Esophagus muscularis mucosa (tissue), 4 donors: Measurements from ENCODE around the gene MAGIX. TPM values are rescaled to one million over a fixed set of nuclear protein-coding genes. Genes with fewer than 3 reads are reported as not detected.

Experiments
- DNase-seq: peaks from one replicate; pipeline ENCODE4 v3.0.0-alpha.2; 2017; ENCODE audit errors: extremely low spot score
- H3K27ac ChIP-seq, 4 donors: fragments of 200-600 bp; sonication (generic); replicated peaks in 1 of 4; 1 replicate in 3 of 4; 2 replicates in 1 of 4; pipeline ENCODE4 v1.5.1; 2016 to 2019; ENCODE audit warnings: mild to moderate bottlenecking in 1 of 4
- H3K27me3 ChIP-seq, 4 donors: fragments of 200-600 bp; sonication (generic); one replicate each; pipeline versions ENCODE4 v1.5.1 to v1.6.0; 2016 to 2019
- H3K36me3 ChIP-seq, 4 donors: fragments of 200-600 bp; sonication (generic); one replicate each; pipeline ENCODE4 v1.5.1; 2016 to 2019
- H3K4me1 ChIP-seq, 4 donors: fragments of 200-600 bp; sonication (generic); one replicate each; pipeline ENCODE4 v1.5.1; 2016 to 2019
- H3K4me3 ChIP-seq, 4 donors: fragments of 200-600 bp; sonication (generic); 1 replicate in 2 of 4; 2 replicates in 2 of 4; pipeline ENCODE4 v1.5.1; 2016 to 2019; ENCODE audit warnings: mild to moderate bottlenecking in 4 of 4, moderate library complexity in 1 of 4
- H3K9me3 ChIP-seq, 4 donors: fragments of 200-600 bp; sonication (generic); 1 replicate in 3 of 4; 2 replicates in 1 of 4; pipeline ENCODE4 v1.5.1; 2016 to 2019
- CTCF ChIP-seq, 3 experiments: fragments of 200-600 bp in 2 of 3; fragments of 450-650 bp in 1 of 3; sonication (generic) in 2 of 3; IDR thresholded peaks; one replicate each; pipeline ENCODE4 v1.5.1; 2017 to 2019; ENCODE audit warnings: antibody characterized with exemption in 3 of 3, mild to moderate bottlenecking in 2 of 3, moderate library complexity in 1 of 3
- EP300 ChIP-seq: sonication (generic); formaldehyde crosslinking; IDR thresholded peaks from one replicate; pipeline ENCODE4 v1.6.1; 2017; ENCODE audit warnings: antibody characterized with exemption
- POLR2A ChIP-seq: fragments of 450-650 bp; IDR thresholded peaks from one replicate; pipeline ENCODE4 v1.6.1; 2017; ENCODE audit warnings: antibody characterized with exemption, moderate library complexity, mild to moderate bottlenecking, low read depth
- POLR2AphosphoS5 ChIP-seq, 2 donors: sonication (generic); formaldehyde crosslinking; IDR thresholded peaks; one replicate each; pipeline ENCODE4 v1.6.1; 2017; ENCODE audit warnings: antibody characterized with exemption in 2 of 2
- WGBS: methylation state at CpG from one replicate; pipeline ENCODE4 v1.1.5; 2018; 5-methylcytosine and 5-hydroxymethylcytosine counted together
- intact Hi-C: fragments of 100-400 bp; cut with DNase I; formaldehyde crosslinking; loops from one replicate; pipeline ENCODE4 v1.15.1; 2023
- total RNA-seq, 4 donors: library from RNA; depleted of rRNA; stranded (reverse); fragments of >200 nt; gene quantifications; one replicate each; pipeline versions ENCODE4 v1.1.0 to v1.2.1, GENCODE V29; 2016

The MAGIX gene
- 1 to 10 TPM; 1.5 to 4.2 (median 3.6) TPM for total RNA-seq

DNA sequence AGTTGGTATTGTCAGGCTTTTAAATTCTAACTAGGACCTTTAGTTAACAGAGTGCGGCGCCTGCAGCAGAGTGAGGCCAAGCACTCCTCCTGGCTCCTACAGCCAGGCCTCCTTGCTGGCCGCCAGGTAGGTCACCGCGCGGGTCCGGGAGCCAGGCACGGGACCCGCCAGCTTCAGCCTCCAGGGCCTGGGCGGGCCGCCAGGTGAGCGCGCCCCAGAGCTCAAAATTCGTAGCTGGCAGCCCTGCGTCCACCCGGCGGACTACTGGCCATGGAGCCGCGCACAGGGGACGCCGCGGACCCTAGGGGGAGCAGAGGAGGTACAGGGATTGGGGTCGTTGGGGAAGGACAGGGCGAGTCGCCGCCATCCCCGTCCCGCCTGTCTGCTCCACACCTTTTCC lies at the start of gene MAGIX:
Gene MAGIX (plus strand): TSS at position 139 of the 400 bp plus-strand sequence. CDS start 132 bp downstream, at position 271.
- intact Hi-C loops: loop anchor here (10.0 kb wide), 1 partner anchor 1508 kb away; the partner anchor contains the start of genes ELK1 and UXT
- TF ChIP-seq CTCF (IDR thresholded peaks at IDR 0.05) (no peak), EP300 (no peak), POLR2AphosphoS5 (IDR thresholded peaks at IDR 0.05) (no peak), POLR2A (no peak)
- Histone ChIP-seq H3K4me1 (peaks cover 0 to 34% (median 22%) of the 10 kb centered on the region in 4 donors), H3K27ac (peak within 1 kb of the TSS; percentile 86 to 91 (median 90)), H3K36me3 (no peaks in the 10 kb centered on the region), H3K4me3 (peak within 1 kb of the TSS; percentile 46 to 57 (median 50)), H3K27me3 (no peaks in the 10 kb centered on the region), H3K9me3 (no peaks in the 10 kb centered on the region)
- no CpG with 5 or more reads among the region's 28 CpGs for WGBS
- no peak for DNase-seq

- intact Hi-C loops: no loop called here
- WGBS: 68% methylated on average over 4 of the region's 8 CpGs
These were observed 46.5 kb upstream of the MAGIX start for GRCh38 chrX:49116076-49116475.

GRCh38 chrX:49116716-49117115 lies 45.8 kb upstream of the MAGIX start:
- TF ChIP-seq CTCF (IDR thresholded peaks at IDR 0.05) (no peak), POLR2AphosphoS5 (IDR thresholded peaks at IDR 0.05) (no peak), EP300 (no peak), POLR2A (no peak)
- WGBS: 85% methylated on average over 5 of the region's 5 CpGs
- Histone ChIP-seq H3K4me1 (peaks cover 0 to 1% (median 0%) of the 10 kb centered on the region in 4 donors), H3K4me3 (no peak overlapping the region), H3K27ac (no peak overlapping the region), H3K27me3 (no peaks in the 10 kb centered on the region), H3K36me3 (peaks cover 30 to 92% (median 71%) of the 10 kb centered on the region in 4 donors), H3K9me3 (no peaks in the 10 kb centered on the region)
- intact Hi-C loops: no loop called here
- DNase-seq: no peak

More at GRCh38 chrX:49116076-49116475, 46.5 kb upstream of the MAGIX start:
- Histone ChIP-seq H3K4me3 (no peak overlapping the region), H3K36me3 (peaks cover 29 to 89% (median 69%) of the 10 kb centered on the region in 4 donors), H3K4me1 (no peaks in the 10 kb centered on the region), H3K27ac (no peak overlapping the region), H3K27me3 (no peaks in the 10 kb centered on the region), H3K9me3 (no peaks in the 10 kb centered on the region)
- TF ChIP-seq CTCF (IDR thresholded peaks at IDR 0.05) (no peak), EP300 (no peak), POLR2A (no peak), POLR2AphosphoS5 (IDR thresholded peaks at IDR 0.05) (no peak)
- no peak for DNase-seq

GRCh38 chrX:49117581-49117980 lies 45.0 kb upstream of the MAGIX start:
- H3K4me3 ChIP-seq: no peak overlapping the region
- intact Hi-C loops: no loop called here
- DNase-seq: no peak
- peaks cover 30 to 83% (median 65%) of the 10 kb centered on the region in 4 donors for H3K36me3 ChIP-seq
- no peak overlapping the region for H3K27ac ChIP-seq
- H3K27me3 ChIP-seq: no peaks in the 10 kb centered on the region
- no peaks in the 10 kb centered on the region for H3K9me3 ChIP-seq
- TF ChIP-seq CTCF (IDR thresholded peaks at IDR 0.05): no peak
- TF ChIP-seq POLR2AphosphoS5 (IDR thresholded peaks at IDR 0.05): no peak
- no peak for TF ChIP-seq EP300
- peaks cover 2 to 10% (median 6%) of the 10 kb centered on the region in 4 donors for H3K4me1 ChIP-seq
- WGBS: 71% methylated on average over 6 of the region's 6 CpGs

DNA sequence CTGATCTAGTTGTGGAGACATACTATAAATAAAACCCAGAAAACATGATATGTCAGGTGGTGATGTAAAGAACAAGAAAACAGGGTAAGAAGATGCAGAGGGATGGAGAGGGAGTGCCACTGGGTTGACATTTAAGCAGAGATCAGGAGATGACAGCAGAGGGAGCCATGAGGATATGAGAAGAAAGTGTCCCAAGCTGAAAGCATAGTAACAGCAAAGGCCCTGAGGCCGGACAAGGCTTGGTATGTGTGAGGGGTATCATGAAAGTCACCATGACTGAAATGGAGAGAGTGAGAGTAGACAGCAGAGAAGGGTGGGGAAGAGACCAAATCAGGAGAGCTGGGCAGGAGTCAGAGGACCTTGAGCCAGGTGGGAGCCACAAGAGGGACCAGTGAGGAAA lies 42.5 kb upstream of the MAGIX start:
- Histone ChIP-seq H3K9me3 (no peaks in the 10 kb centered on the region), H3K27ac (no peak overlapping the region), H3K36me3 (peaks cover 20 to 58% (median 46%) of the 10 kb centered on the region in 4 donors), H3K4me1 (peaks cover 6 to 15% (median 11%) of the 10 kb centered on the region in 4 donors), H3K27me3 (no peaks in the 10 kb centered on the region), H3K4me3 (no peak overlapping the region)
- WGBS: 66% methylated on average over 1 of the region's 1 CpG
- TF ChIP-seq POLR2A: no peak
- no peak for TF ChIP-seq POLR2AphosphoS5 (IDR thresholded peaks at IDR 0.05)
- TF ChIP-seq CTCF (IDR thresholded peaks at IDR 0.05): no peak
- TF ChIP-seq EP300: no peak
- no peak for DNase-seq
- intact Hi-C loops: no loop called here
